Bronchial epithelial cell (primary cell): ENCODE results near the gene ST6GALNAC6. TPM values are rescaled to one million over a fixed set of nuclear protein-coding genes. Genes with fewer than 3 reads are reported as not detected.

Experiments used
- DNase-seq: peaks from one replicate; pipeline ENCODE4 v3.0.0-alpha.2; 2010; ENCODE audit warnings: low read depth
- FAIRE-seq: peaks from 2 replicates; lab custom pipeline; 2011; peaks lifted over from hg19 to GRCh38; lab: Jason Lieb, UNC
- H3K27me3 ChIP-seq: 2 replicates; pipeline ENCODE4 v1.5.1; 2011; ENCODE audit warnings: low read length; ENCODE audit not compliant: control insufficient read depth, insufficient read depth
- H3K36me3 ChIP-seq: 2 replicates; pipeline ENCODE4 v1.5.1; 2011; ENCODE audit warnings: low read length; ENCODE audit not compliant: control insufficient read depth, insufficient read depth
- H3K4me3 ChIP-seq: 2 replicates; pipeline ENCODE4 v1.5.1; 2011; ENCODE audit warnings: mild to moderate bottlenecking, low read depth, low read length, control low read depth
- CTCF ChIP-seq: IDR thresholded peaks from 2 replicates; pipeline ENCODE4 v1.5.1; 2011; ENCODE audit warnings: mild to moderate bottlenecking, moderate library complexity, low read length, control low read depth, inconsistent platforms; ENCODE audit not compliant: insufficient read depth, severe bottlenecking
- total RNA-seq: library from RNA; depleted of rRNA; stranded (reverse); fragments of >200 nt; gene quantifications from 2 replicates; pipeline ENCODE4 v1.2.1, GENCODE V29; 2014

The ST6GALNAC6 gene
- total RNA-seq, 1 donor from 2014 or later: 18.4 TPM

GRCh38 chr9:127916720-127917581 is 17.5 kb upstream of the ST6GALNAC6 start, which contains the start of gene ST6GALNAC4:
ST6GALNAC4 (minus strand) TSS chr9:127917041; CDS start chr9:127916419, 622 bp downstream.
- FAIRE-seq: no peak

GRCh38 chr9:127915801-127916719 is 16.7 kb upstream of the ST6GALNAC6 start:
- no peak for TF ChIP-seq CTCF
- Histone ChIP-seq H3K4me3 (peak overlapping the region; percentile 59), H3K36me3 (peaks cover 12% of the 10 kb centered on the region), H3K27me3 (no peaks in the 10 kb centered on the region)
- DNase-seq (no peak), FAIRE-seq (no peak)

More at GRCh38 chr9:127916720-127917581, 17.5 kb upstream of the ST6GALNAC6 start, which contains the start of gene ST6GALNAC4:
- no peak for TF ChIP-seq CTCF
- Histone ChIP-seq H3K4me3 (peak within 1 kb of the TSS; percentile 59), H3K27me3 (no peaks in the 10 kb centered on the region), H3K36me3 (peaks cover 9% of the 10 kb centered on the region)
- no peak for DNase-seq

GRCh38 chr9:127915325-127915752 is 15.9 kb upstream of the ST6GALNAC6 start:
- no peak for FAIRE-seq
- TF ChIP-seq CTCF: no peak
- no peak overlapping the region for H3K4me3 ChIP-seq
- DNase-seq: no peak
- peaks cover 13% of the 10 kb centered on the region for H3K36me3 ChIP-seq
- no peaks in the 10 kb centered on the region for H3K27me3 ChIP-seq

- FAIRE-seq (no peak), DNase-seq (no peak)
- no peaks in the 10 kb centered on the region for H3K27me3 ChIP-seq
- H3K4me3 ChIP-seq: no peak overlapping the region
- TF ChIP-seq CTCF: no peak
- H3K36me3 ChIP-seq: peaks cover 20% of the 10 kb centered on the region
Measured at GRCh38 chr9:127913682-127914081, 14.3 kb upstream of the ST6GALNAC6 start.

GRCh38 chr9:127912882-127913281 is 13.5 kb upstream of the ST6GALNAC6 start:
- DNase-seq (no peak), FAIRE-seq (no peak)
- peaks cover 27% of the 10 kb centered on the region for H3K36me3 ChIP-seq

More at GRCh38 chr9:127912882-127913281, 13.5 kb upstream of the ST6GALNAC6 start:
- Histone ChIP-seq H3K4me3 (no peak overlapping the region), H3K27me3 (no peaks in the 10 kb centered on the region)
- TF ChIP-seq CTCF: no peak
